ENCODE results near the gene TMEM30A.

TMEM30A gene

GRCh38 chr6:75234126-75234865 is 50.3 kb downstream of the TMEM30A start:
- Histone ChIP-seq H3K9me3 (ENCODE audit: severe bottlenecking) (no peaks in the 10 kb centered on the region), H3K36me3 (ENCODE audit: low read depth) (peaks cover 21% of the 10 kb centered on the region), H3K27me3 (ENCODE audit: insufficient read depth, poor library complexity, severe bottlenecking) (no peaks in the 10 kb centered on the region), H3K4me3 (ENCODE audit: severe bottlenecking) (no peak overlapping the region), H3K27ac (ENCODE audit: poor library complexity, severe bottlenecking) (no peak overlapping the region), H3K4me1 (ENCODE audit: insufficient read depth, poor library complexity, severe bottlenecking) (no peaks in the 10 kb centered on the region)
- ATAC-seq (ENCODE audit: low read depth): no peak
- TF ChIP-seq CTCF (IDR thresholded peaks at IDR 0.05; ENCODE audit: poor library complexity, severe bottlenecking): no peak
- no peak for DNase-seq (ENCODE audit: low spot score)

- no peak overlapping the region for H3K4me3 ChIP-seq (ENCODE audit: severe bottlenecking)
- no peak for ATAC-seq (ENCODE audit: low read depth)
- H3K27ac ChIP-seq (ENCODE audit: poor library complexity, severe bottlenecking): no peak overlapping the region
- DNase-seq (ENCODE audit: low spot score): no peak
- H3K36me3 ChIP-seq (ENCODE audit: low read depth): peaks cover 12% of the 10 kb centered on the region
- no peak for TF ChIP-seq CTCF (IDR thresholded peaks at IDR 0.05; ENCODE audit: poor library complexity, severe bottlenecking)
- no peaks in the 10 kb centered on the region for H3K4me1 ChIP-seq (ENCODE audit: insufficient read depth, poor library complexity, severe bottlenecking)
- no peaks in the 10 kb centered on the region for H3K27me3 ChIP-seq (ENCODE audit: insufficient read depth, poor library complexity, severe bottlenecking)
- H3K9me3 ChIP-seq (ENCODE audit: severe bottlenecking): no peaks in the 10 kb centered on the region
Observed at GRCh38 chr6:75233092-75233615, 51.4 kb downstream of the TMEM30A start.

DNA sequence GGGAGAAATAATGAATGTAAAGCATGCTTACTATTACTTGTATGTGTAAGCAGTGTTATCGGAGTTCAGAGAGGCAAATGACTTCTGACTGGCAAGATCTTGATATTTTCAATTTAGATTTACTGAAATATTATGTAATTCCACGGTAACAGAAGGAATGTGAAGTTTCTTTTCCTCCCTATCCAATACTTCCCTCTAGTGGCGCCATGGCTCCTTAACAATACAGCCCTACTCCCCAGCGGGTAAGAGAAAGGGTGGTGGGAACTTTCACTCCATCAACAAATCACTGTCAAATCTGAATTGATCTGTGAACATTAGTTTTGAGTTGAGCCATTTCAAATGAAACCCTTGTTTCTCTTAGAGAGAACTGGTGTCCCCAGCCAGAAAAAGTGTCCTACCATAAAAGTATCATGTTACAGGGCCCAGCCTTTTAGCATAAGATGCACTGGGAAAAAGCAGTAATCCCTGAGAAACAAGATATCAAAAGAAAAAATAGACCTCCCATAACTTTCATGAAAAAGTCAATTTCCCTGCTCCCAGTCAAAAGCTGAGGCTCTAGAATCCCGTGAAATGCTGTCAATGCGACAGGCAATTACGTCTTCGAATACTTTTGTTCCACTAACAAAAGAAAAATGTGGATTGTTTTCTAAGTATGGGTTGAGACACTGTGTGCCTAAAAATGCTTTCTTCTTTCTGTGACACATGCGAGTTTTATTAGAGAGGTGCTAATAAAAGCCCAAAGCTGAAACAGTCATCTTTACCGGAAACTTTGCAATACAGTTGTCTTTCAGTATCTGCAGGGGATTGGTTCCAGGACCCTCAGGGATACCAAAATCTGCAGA is 53.9 kb downstream of the TMEM30A start:
- H3K9me3 ChIP-seq (ENCODE audit: severe bottlenecking): no peaks in the 10 kb centered on the region
- no peak for DNase-seq (ENCODE audit: low spot score)
- TF ChIP-seq CTCF (IDR thresholded peaks at IDR 0.05; ENCODE audit: poor library complexity, severe bottlenecking): peak; percentile 87
- H3K27me3 ChIP-seq (ENCODE audit: insufficient read depth, poor library complexity, severe bottlenecking): no peaks in the 10 kb centered on the region
- ATAC-seq (ENCODE audit: low read depth): peak; percentile 83
- no peaks in the 10 kb centered on the region for H3K4me1 ChIP-seq (ENCODE audit: insufficient read depth, poor library complexity, severe bottlenecking)
- no peak overlapping the region for H3K27ac ChIP-seq (ENCODE audit: poor library complexity, severe bottlenecking)
- no peaks in the 10 kb centered on the region for H3K36me3 ChIP-seq (ENCODE audit: low read depth)
- no peak overlapping the region for H3K4me3 ChIP-seq (ENCODE audit: severe bottlenecking)

DNA sequence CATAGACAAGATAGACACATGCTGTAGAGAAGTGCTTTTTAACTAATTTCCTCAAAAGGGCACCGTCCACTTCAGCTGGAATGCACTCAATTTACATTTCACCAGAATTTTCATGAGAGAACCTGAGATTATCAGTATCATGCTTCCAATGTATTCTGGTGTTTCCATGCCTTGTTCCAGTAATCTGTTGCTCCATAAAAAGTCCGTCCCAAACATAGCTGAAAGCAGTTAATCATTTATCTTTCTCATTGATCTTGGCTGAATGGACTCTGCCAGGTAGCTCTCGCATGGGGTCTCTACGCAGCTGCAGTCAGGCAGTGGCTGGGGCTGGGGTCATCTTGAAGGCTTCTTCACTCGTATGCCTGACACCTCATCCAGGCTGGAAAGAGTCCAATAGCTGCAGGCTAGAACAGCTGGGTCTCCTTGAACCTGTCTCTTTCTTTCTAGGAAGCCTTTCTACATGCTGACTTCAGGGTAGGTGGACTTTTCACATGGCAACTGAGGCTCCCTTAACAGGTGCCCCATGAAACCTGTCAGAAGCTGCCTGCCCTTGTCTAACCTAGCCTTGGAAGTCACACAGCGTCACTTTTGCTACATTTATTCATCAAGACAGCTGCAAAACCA is 60.2 kb downstream of the TMEM30A start:
- H3K27ac ChIP-seq (ENCODE audit: poor library complexity, severe bottlenecking): no peak overlapping the region
- H3K4me1 ChIP-seq (ENCODE audit: insufficient read depth, poor library complexity, severe bottlenecking): no peaks in the 10 kb centered on the region
- no peaks in the 10 kb centered on the region for H3K36me3 ChIP-seq (ENCODE audit: low read depth)
- TF ChIP-seq CTCF (IDR thresholded peaks at IDR 0.05; ENCODE audit: poor library complexity, severe bottlenecking): no peak
- no peaks in the 10 kb centered on the region for H3K27me3 ChIP-seq (ENCODE audit: insufficient read depth, poor library complexity, severe bottlenecking)
- H3K4me3 ChIP-seq (ENCODE audit: severe bottlenecking): no peak overlapping the region
- H3K9me3 ChIP-seq (ENCODE audit: severe bottlenecking): no peaks in the 10 kb centered on the region
- ATAC-seq (ENCODE audit: low read depth) (no peak), DNase-seq (ENCODE audit: low spot score) (no peak)

Measured in RWPE2 (cell line).